ENCODE data around the gene ARL15. TPM values are rescaled to one million over a fixed set of nuclear protein-coding genes. Genes with fewer than 3 reads are reported as not detected.
"Not testable (repeated sequence)": the region's sequence is repeated elsewhere in the genome, so short reads cannot be mapped to it uniquely, and the experiment has no call there.

The ARL15 gene
- total and polyA plus RNA-seq, 4 donors, result 5.0 to 24.8 (median 13.3) TPM

DNA sequence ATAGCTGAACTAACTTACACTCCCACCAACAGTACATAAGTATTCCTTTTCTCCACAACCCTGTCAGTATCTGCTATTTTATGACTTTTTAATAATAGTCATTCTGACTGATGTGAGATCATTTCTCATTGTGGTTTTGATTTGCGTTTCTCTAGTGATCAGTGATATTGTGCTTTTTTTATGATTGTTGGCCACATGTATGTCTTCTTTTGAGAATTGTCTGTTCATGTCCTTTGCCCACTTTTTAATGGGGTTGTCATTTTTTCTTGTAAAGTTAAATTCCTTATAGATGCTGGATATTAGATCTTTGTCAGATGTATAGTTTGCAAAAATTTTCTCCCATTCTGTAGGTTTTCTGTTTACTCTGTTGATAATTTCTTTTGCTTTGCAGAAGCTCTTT is 42.2 kb upstream of the ARL15 start:
- H3K4me3 ChIP-seq (ENCODE audit: low read depth in 1 of 3, low read length in 3 of 3); H3K36me3 ChIP-seq (ENCODE audit: control insufficient read depth in 4 of 4, insufficient read depth in 3 of 4, low read depth in 1 of 4, low read length in 3 of 4); H3K27ac ChIP-seq (ENCODE audit: low read depth in 1 of 2, low read length in 2 of 2); H3K27me3 ChIP-seq (ENCODE audit: control insufficient read depth in 4 of 4, insufficient read depth in 4 of 4, low read length in 3 of 4); H3K9ac ChIP-seq (ENCODE audit: low read depth in 1 of 2, low read length in 2 of 2); DNase-seq (ENCODE audit: low spot score); H3K4me1 ChIP-seq (ENCODE audit: control insufficient read depth in 4 of 4, insufficient read depth in 4 of 4, low read length in 3 of 4); H3K9me3 ChIP-seq (ENCODE audit: control insufficient read depth in 4 of 4, low read length in 3 of 4): not testable (repeated sequence)
- WGBS, result 50% methylated on average over 1 of the region's 1 CpG

DNA sequence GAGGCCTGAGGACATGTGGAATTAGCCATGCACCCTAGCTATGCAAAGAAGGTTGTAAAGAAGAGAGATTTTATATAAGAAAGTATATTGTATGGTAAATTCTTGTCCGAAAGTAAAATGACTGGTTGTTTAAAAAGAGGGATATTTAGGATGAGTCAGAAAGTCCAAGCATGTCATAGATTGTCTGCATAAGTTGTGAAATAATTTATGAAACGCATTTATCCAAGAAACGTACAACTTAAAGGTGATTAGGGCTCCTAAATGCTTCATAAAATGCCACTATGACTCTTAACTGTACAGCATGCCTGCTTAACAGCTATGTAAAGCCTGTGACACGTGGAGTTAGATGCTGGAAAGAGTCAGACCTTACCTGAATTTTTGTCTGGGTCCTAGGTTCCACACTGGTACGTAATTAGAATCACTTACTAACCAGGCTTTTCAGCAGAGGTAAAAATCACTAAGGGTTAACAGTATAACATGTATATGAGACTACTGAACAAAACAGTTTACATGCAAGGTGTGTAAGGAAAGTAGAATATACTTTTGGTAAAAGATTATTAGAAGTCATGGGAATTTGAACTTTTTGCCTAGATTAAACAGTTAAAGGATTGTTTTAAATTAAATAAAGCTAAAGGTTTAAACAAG is 37.0 kb upstream of the ARL15 start:
- Histone ChIP-seq H3K36me3 (ENCODE audit: control insufficient read depth in 4 of 4, insufficient read depth in 3 of 4, low read depth in 1 of 4, low read length in 3 of 4) (no peaks in the 10 kb centered on the region), H3K9me3 (ENCODE audit: control insufficient read depth in 4 of 4, low read length in 3 of 4) (no peaks in the 10 kb centered on the region), H3K4me3 (ENCODE audit: low read depth in 1 of 3, low read length in 3 of 3) (no peak overlapping the region), H3K27ac (ENCODE audit: low read depth in 1 of 2, low read length in 2 of 2) (no peak overlapping the region), H3K4me1 (ENCODE audit: control insufficient read depth in 4 of 4, insufficient read depth in 4 of 4, low read length in 3 of 4) (no peaks in the 10 kb centered on the region), H3K9ac (ENCODE audit: low read depth in 1 of 2, low read length in 2 of 2) (no peak overlapping the region), H3K27me3 (ENCODE audit: control insufficient read depth in 4 of 4, insufficient read depth in 4 of 4, low read length in 3 of 4) (no peaks in the 10 kb centered on the region)
- WGBS, result 76% methylated on average over 5 of the region's 5 CpGs
- DNase-seq (ENCODE audit: low spot score), result no peak
- no peak for TF ChIP-seq EGR1 (IDR thresholded peaks at IDR 0.05; ENCODE audit: low read depth in 2 of 2)

DNA sequence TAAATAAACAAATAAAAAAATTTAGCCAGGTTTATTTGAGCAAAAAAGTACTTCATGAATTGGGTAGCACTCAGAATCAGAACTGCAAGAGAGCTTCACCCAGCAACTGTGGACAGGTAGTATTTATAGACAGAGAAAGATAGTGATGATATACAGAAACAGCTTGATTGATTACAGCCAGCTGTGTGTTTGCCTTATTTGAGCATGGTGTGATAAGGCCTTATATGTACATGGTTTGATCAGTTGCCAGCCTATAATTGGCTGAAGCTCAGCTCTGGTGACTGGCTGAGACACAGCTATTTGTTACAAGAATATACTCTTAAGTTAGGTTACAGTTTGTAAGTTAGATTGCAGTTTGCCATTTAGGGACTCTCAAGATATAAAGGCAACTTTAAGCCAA is 34.3 kb upstream of the ARL15 start:
- Histone ChIP-seq H3K4me1 (ENCODE audit: control insufficient read depth in 4 of 4, insufficient read depth in 4 of 4, low read length in 3 of 4) (no peaks in the 10 kb centered on the region), H3K9me3 (ENCODE audit: control insufficient read depth in 4 of 4, low read length in 3 of 4) (no peaks in the 10 kb centered on the region), H3K27me3 (ENCODE audit: control insufficient read depth in 4 of 4, insufficient read depth in 4 of 4, low read length in 3 of 4) (no peaks in the 10 kb centered on the region), H3K27ac (ENCODE audit: low read depth in 1 of 2, low read length in 2 of 2) (no peak overlapping the region), H3K9ac (ENCODE audit: low read depth in 1 of 2, low read length in 2 of 2) (no peak overlapping the region), H3K36me3 (ENCODE audit: control insufficient read depth in 4 of 4, insufficient read depth in 3 of 4, low read depth in 1 of 4, low read length in 3 of 4) (no peaks in the 10 kb centered on the region), H3K4me3 (ENCODE audit: low read depth in 1 of 3, low read length in 3 of 3) (no peak overlapping the region)
- TF ChIP-seq HNF4A (conservative IDR thresholded peaks at IDR 0.05) (no peak), RXRA (IDR thresholded peaks at IDR 0.05) (no peak), RAD21 (IDR thresholded peaks at IDR 0.05) (no peak), SP1 (IDR thresholded peaks at IDR 0.05) (no peak), GABPA (IDR thresholded peaks at IDR 0.05 in 1 of 2, conservative IDR thresholded peaks at IDR 0.05 in 1 of 2) (no peak), JUND (IDR thresholded peaks at IDR 0.05) (no peak), FOXA2 (IDR thresholded peaks at IDR 0.05) (no peak), NR2F2 (IDR thresholded peaks at IDR 0.05) (no peak), TAF1 (conservative IDR thresholded peaks at IDR 0.05) (no peak), HNF4G (IDR thresholded peaks at IDR 0.05) (no peak), FOXA1 (IDR thresholded peaks at IDR 0.05) (no peak), EGR1 (IDR thresholded peaks at IDR 0.05; ENCODE audit: low read depth in 2 of 2) (no peak), YY1 (IDR thresholded peaks at IDR 0.05) (no peak)
- TF ChIP-seq, protein P1, sequence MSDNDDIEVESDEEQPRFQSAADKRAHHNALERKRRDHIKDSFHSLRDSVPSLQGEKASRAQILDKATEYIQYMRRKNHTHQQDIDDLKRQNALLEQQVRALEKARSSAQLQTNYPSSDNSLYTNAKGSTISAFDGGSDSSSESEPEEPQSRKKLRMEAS (IDR thresholded peaks at IDR 0.05), result no peak
- TF ChIP-seq, protein P2, sequence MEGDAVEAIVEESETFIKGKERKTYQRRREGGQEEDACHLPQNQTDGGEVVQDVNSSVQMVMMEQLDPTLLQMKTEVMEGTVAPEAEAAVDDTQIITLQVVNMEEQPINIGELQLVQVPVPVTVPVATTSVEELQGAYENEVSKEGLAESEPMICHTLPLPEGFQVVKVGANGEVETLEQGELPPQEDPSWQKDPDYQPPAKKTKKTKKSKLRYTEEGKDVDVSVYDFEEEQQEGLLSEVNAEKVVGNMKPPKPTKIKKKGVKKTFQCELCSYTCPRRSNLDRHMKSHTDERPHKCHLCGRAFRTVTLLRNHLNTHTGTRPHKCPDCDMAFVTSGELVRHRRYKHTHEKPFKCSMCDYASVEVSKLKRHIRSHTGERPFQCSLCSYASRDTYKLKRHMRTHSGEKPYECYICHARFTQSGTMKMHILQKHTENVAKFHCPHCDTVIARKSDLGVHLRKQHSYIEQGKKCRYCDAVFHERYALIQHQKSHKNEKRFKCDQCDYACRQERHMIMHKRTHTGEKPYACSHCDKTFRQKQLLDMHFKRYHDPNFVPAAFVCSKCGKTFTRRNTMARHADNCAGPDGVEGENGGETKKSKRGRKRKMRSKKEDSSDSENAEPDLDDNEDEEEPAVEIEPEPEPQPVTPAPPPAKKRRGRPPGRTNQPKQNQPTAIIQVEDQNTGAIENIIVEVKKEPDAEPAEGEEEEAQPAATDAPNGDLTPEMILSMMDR (IDR thresholded peaks at IDR 0.05; ENCODE audit: low read depth, low read length, missing input control), result no peak
- TF ChIP-seq, protein P3, sequence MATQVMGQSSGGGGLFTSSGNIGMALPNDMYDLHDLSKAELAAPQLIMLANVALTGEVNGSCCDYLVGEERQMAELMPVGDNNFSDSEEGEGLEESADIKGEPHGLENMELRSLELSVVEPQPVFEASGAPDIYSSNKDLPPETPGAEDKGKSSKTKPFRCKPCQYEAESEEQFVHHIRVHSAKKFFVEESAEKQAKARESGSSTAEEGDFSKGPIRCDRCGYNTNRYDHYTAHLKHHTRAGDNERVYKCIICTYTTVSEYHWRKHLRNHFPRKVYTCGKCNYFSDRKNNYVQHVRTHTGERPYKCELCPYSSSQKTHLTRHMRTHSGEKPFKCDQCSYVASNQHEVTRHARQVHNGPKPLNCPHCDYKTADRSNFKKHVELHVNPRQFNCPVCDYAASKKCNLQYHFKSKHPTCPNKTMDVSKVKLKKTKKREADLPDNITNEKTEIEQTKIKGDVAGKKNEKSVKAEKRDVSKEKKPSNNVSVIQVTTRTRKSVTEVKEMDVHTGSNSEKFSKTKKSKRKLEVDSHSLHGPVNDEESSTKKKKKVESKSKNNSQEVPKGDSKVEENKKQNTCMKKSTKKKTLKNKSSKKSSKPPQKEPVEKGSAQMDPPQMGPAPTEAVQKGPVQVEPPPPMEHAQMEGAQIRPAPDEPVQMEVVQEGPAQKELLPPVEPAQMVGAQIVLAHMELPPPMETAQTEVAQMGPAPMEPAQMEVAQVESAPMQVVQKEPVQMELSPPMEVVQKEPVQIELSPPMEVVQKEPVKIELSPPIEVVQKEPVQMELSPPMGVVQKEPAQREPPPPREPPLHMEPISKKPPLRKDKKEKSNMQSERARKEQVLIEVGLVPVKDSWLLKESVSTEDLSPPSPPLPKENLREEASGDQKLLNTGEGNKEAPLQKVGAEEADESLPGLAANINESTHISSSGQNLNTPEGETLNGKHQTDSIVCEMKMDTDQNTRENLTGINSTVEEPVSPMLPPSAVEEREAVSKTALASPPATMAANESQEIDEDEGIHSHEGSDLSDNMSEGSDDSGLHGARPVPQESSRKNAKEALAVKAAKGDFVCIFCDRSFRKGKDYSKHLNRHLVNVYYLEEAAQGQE (IDR thresholded peaks at IDR 0.05), result no peak
- TF ChIP-seq, protein P4, sequence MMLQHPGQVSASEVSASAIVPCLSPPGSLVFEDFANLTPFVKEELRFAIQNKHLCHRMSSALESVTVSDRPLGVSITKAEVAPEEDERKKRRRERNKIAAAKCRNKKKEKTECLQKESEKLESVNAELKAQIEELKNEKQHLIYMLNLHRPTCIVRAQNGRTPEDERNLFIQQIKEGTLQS (IDR thresholded peaks at IDR 0.05), result no peak
- TF ChIP-seq, protein P5, sequence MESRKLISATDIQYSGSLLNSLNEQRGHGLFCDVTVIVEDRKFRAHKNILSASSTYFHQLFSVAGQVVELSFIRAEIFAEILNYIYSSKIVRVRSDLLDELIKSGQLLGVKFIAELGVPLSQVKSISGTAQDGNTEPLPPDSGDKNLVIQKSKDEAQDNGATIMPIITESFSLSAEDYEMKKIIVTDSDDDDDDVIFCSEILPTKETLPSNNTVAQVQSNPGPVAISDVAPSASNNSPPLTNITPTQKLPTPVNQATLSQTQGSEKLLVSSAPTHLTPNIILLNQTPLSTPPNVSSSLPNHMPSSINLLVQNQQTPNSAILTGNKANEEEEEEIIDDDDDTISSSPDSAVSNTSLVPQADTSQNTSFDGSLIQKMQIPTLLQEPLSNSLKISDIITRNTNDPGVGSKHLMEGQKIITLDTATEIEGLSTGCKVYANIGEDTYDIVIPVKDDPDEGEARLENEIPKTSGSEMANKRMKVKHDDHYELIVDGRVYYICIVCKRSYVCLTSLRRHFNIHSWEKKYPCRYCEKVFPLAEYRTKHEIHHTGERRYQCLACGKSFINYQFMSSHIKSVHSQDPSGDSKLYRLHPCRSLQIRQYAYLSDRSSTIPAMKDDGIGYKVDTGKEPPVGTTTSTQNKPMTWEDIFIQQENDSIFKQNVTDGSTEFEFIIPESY (IDR thresholded peaks at IDR 0.05), result no peak
- DNase-seq (ENCODE audit: low spot score), result no peak

All from liver (tissue), 9 donors.